LNCAP (cell line): ENCODE results near the gene DMAC1.

Source experiments
- CTCF ChIP-seq: fragments of 450-650 bp; IDR thresholded peaks from 2 replicates; pipeline ENCODE4 v1.5.1; 2017; ENCODE audit warnings: mild to moderate bottlenecking

The DMAC1 gene

GRCh38 chr9:7799234-7799943 lies at the start of gene DMAC1:
Gene DMAC1, minus strand, starts transcription at chr9:7799778. Its CDS starts 44 bp downstream, at chr9:7799734.
- no peak for TF ChIP-seq CTCF

GRCh38 chr9:7849362-7849761 lies 49.8 kb upstream of the DMAC1 start:
- TF ChIP-seq CTCF = no peak

- no peak for TF ChIP-seq CTCF
Observed at GRCh38 chr9:7848498-7848897, 48.9 kb upstream of the DMAC1 start.

- peak; percentile 29; the same call in 1 of the 2 replicates for TF ChIP-seq CTCF
Observed at GRCh38 chr9:7844242-7844641, 44.7 kb upstream of the DMAC1 start.

GRCh38 chr9:7841831-7842230 lies 42.3 kb upstream of the DMAC1 start:
- TF ChIP-seq CTCF = no peak

- no peak for TF ChIP-seq CTCF
Observed at GRCh38 chr9:7834531-7834930, 35.0 kb upstream of the DMAC1 start.

- no peak for TF ChIP-seq CTCF
Observed at GRCh38 chr9:7828334-7828733, 28.8 kb upstream of the DMAC1 start.

GRCh38 chr9:7827792-7828191 lies 28.2 kb upstream of the DMAC1 start:
- TF ChIP-seq CTCF = no peak
